Measurements from ENCODE around the gene AUTS2. TPM values are rescaled to one million over a fixed set of nuclear protein-coding genes. Genes with fewer than 3 reads are reported as not detected.

The AUTS2 gene
- total RNA-seq, 1 experiment from 2014 or later: 256 TPM

DNA sequence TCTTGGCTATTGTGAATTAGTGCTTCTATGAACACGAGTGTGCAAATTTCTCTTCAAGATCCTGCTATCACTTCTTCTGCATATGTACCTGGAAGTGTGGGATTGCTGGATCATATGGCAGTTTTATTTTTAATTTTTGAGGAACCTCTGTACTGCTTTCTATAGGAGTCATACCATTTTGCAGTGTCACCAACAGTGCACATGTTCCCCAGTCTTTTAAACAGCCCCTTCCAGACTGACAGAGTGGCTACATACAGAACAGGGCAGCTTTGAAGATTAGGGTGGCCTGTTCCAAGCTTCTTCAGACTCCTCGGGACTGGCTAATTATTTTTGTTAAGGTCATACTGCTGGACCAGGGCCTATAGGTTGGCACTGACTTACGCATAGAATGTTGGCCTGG, 82.9 kb downstream of the AUTS2 start:
- Histone ChIP-seq H3K9ac (ENCODE audit: extremely low read depth, insufficient read length, low read length) (no peak overlapping the region), H3K79me1 (ENCODE audit: insufficient read depth, low read depth, low read length, poor library complexity, severe bottlenecking) (no peaks in the 10 kb centered on the region), H4K20me1 (ENCODE audit: control insufficient read depth, insufficient read depth, insufficient read length) (no peaks in the 10 kb centered on the region), H3K4ac (ENCODE audit: low read depth, low read length) (no peak overlapping the region), H2AFZ (ENCODE audit: low read length) (no peak overlapping the region), H4K91ac (ENCODE audit: insufficient read length, low read depth, low read length) (no peak overlapping the region), H2BK20ac (ENCODE audit: low read depth, low read length, poor library complexity, severe bottlenecking) (no peak overlapping the region), H3K18ac (ENCODE audit: insufficient read length, low read depth, low read length) (no peak overlapping the region), H3T11ph (ENCODE audit: low read length) (no peak overlapping the region), H4K5ac (ENCODE audit: insufficient read length, low read depth, low read length) (no peak overlapping the region), H3K4me1 (ENCODE audit: insufficient read depth, low read length) (no peaks in the 10 kb centered on the region; the same call in none of the 2 replicates), H4K8ac (replicated peaks; ENCODE audit: insufficient read length, low read depth, low read length) (no peak overlapping the region), H3K23ac (ENCODE audit: insufficient read length, low read depth, low read length) (no peak overlapping the region), H2BK12ac (ENCODE audit: insufficient read length, low read depth, low read length) (no peak overlapping the region), H3K14ac (ENCODE audit: insufficient read depth, low read length) (no peak overlapping the region), H2BK120ac (ENCODE audit: low read depth, low read length, poor library complexity, severe bottlenecking) (no peak overlapping the region), H3K27ac (ENCODE audit: insufficient read length, low read depth, low read length) (no peak overlapping the region), H3K27me3 (ENCODE audit: insufficient read depth, low read length) (no peaks in the 10 kb centered on the region), H2BK15ac (ENCODE audit: low read depth, low read length) (no peak overlapping the region), H3K56ac (ENCODE audit: insufficient read length, low read depth, low read length) (no peak overlapping the region), H2AK5ac (ENCODE audit: insufficient read length, low read length) (no peak overlapping the region), H3K79me2 (ENCODE audit: insufficient read depth, low read length) (no peaks in the 10 kb centered on the region), H2BK5ac (ENCODE audit: insufficient read length, low read length) (no peak overlapping the region), H3K23me2 (ENCODE audit: insufficient read length, low read depth, low read length, poor library complexity, severe bottlenecking) (peaks cover 2% of the 10 kb centered on the region), H3K9me3 (ENCODE audit: control insufficient read depth, low read depth, low read length) (no peaks in the 10 kb centered on the region), H3K4me2 (ENCODE audit: insufficient read depth, insufficient read length, low read length) (no peak overlapping the region)
- WGBS (ENCODE audit: extremely low coverage, insufficient read length, low lambda C conversion rate): no CpG with 5 or more reads among the region's 3 CpGs
- no peak overlapping the region for H3K27ac Mint-ChIP-seq
- H3K9me3 Mint-ChIP-seq: no peaks in the 10 kb centered on the region
- H3K4me3 Mint-ChIP-seq: no peak overlapping the region
- peaks cover 35 to 50% of the 10 kb centered on the region in 2 experiments for H3K4me1 Mint-ChIP-seq
- TF ChIP-seq, protein P1, sequence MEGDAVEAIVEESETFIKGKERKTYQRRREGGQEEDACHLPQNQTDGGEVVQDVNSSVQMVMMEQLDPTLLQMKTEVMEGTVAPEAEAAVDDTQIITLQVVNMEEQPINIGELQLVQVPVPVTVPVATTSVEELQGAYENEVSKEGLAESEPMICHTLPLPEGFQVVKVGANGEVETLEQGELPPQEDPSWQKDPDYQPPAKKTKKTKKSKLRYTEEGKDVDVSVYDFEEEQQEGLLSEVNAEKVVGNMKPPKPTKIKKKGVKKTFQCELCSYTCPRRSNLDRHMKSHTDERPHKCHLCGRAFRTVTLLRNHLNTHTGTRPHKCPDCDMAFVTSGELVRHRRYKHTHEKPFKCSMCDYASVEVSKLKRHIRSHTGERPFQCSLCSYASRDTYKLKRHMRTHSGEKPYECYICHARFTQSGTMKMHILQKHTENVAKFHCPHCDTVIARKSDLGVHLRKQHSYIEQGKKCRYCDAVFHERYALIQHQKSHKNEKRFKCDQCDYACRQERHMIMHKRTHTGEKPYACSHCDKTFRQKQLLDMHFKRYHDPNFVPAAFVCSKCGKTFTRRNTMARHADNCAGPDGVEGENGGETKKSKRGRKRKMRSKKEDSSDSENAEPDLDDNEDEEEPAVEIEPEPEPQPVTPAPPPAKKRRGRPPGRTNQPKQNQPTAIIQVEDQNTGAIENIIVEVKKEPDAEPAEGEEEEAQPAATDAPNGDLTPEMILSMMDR (conservative IDR thresholded peaks at IDR 0.05): no peak
- peaks cover 2% of the 10 kb centered on the region; the same call in 1 of the 2 replicates for H3K27me3 Mint-ChIP-seq (ENCODE audit: low read depth)
- DNase-seq: no peak
- no peaks in the 10 kb centered on the region for H3K36me3 Mint-ChIP-seq (ENCODE audit: insufficient read depth in 1 of 3, low read depth in 3 of 3)

All from H9 (cell line).